ENCODE measurements around the gene CDC5L.

Gene CDC5L

DNA sequence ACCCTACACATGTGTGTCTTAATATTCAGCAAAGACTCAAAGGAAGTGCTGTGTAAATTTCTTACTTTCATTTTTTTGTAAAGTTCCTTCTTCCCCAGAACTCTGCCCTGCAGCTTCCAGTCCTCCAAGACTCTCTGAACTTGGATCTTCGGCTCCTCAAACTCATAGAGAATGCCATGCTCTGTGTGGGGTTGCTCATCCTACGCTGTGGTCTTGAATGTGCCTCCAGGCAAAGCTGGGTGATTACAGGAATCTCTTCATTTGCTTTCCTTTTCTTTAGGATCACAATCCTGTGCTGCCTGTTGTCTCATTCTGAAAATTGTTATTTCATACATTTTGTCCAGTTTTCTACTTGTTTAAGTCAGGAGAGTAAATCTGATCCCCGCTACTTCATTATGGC, 14.5 kb upstream of the CDC5L start:
- Histone ChIP-seq H3K27ac (ENCODE audit: low read length) (no peak overlapping the region), H2AFZ (ENCODE audit: low read depth, low read length) (no peak overlapping the region), H3K36me3 (ENCODE audit: insufficient read depth, low read length) (no peaks in the 10 kb centered on the region), H3K9ac (ENCODE audit: low read depth, low read length) (no peak overlapping the region), H3K9me3 (ENCODE audit: insufficient read depth, low read length, severe bottlenecking) (no peaks in the 10 kb centered on the region), H3K79me2 (ENCODE audit: insufficient read depth, low read length) (no peaks in the 10 kb centered on the region), H4K20me1 (ENCODE audit: insufficient read depth, low read length) (no peaks in the 10 kb centered on the region), H3K4me2 (ENCODE audit: insufficient read depth, low read length) (no peak overlapping the region), H3K27me3 (ENCODE audit: insufficient read depth, low read length, poor library complexity) (no peaks in the 10 kb centered on the region), H3K4me1 (ENCODE audit: insufficient read depth, low read length) (no peaks in the 10 kb centered on the region), H3K4me3 (ENCODE audit: low read depth in 1 of 2, low read length in 2 of 2) (no peak overlapping the region)
- TF ChIP-seq EZH2 (IDR thresholded peaks at IDR 0.05; ENCODE audit: borderline replicate concordance, low read depth, low read length, severe bottlenecking) = no peak
- TF ChIP-seq, protein P1, sequence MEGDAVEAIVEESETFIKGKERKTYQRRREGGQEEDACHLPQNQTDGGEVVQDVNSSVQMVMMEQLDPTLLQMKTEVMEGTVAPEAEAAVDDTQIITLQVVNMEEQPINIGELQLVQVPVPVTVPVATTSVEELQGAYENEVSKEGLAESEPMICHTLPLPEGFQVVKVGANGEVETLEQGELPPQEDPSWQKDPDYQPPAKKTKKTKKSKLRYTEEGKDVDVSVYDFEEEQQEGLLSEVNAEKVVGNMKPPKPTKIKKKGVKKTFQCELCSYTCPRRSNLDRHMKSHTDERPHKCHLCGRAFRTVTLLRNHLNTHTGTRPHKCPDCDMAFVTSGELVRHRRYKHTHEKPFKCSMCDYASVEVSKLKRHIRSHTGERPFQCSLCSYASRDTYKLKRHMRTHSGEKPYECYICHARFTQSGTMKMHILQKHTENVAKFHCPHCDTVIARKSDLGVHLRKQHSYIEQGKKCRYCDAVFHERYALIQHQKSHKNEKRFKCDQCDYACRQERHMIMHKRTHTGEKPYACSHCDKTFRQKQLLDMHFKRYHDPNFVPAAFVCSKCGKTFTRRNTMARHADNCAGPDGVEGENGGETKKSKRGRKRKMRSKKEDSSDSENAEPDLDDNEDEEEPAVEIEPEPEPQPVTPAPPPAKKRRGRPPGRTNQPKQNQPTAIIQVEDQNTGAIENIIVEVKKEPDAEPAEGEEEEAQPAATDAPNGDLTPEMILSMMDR (IDR thresholded peaks at IDR 0.05; ENCODE audit: borderline replicate concordance, extremely low read depth, low read length, poor library complexity, severe bottlenecking) = no peak
- DNase-seq (no peak), ATAC-seq (ENCODE audit: insufficient read depth, low read depth) (no peak)

DNA sequence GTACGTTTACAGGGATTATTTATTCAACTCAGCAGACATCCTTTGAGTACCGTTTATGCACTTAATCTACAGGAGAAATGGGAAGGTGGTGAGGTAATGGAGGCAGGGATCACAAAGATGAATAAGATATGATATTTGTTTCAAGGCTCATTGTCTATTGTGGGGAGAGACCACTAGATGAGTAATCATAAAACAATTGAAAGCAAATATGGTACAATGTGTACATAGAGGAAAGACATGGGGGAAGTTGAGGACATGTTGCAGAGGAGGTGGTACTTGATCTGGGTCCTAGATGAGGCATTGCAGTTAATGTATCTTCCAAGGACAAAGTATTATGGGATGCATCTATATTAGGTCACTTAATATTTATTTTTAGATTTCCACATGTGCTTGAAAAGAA, 13.7 kb upstream of the CDC5L start:
- no peak overlapping the region for H3K9ac ChIP-seq (ENCODE audit: low read depth, low read length)
- H4K20me1 ChIP-seq (ENCODE audit: insufficient read depth, low read length) = no peaks in the 10 kb centered on the region
- ATAC-seq (ENCODE audit: insufficient read depth, low read depth) = no peak
- H3K4me1 ChIP-seq (ENCODE audit: insufficient read depth, low read length) = no peaks in the 10 kb centered on the region
- H2AFZ ChIP-seq (ENCODE audit: low read depth, low read length) = no peak overlapping the region
- no peak overlapping the region for H3K4me2 ChIP-seq (ENCODE audit: insufficient read depth, low read length)
- no peak overlapping the region for H3K4me3 ChIP-seq (ENCODE audit: low read depth in 1 of 2, low read length in 2 of 2)
- H3K79me2 ChIP-seq (ENCODE audit: insufficient read depth, low read length) = no peaks in the 10 kb centered on the region
- no peaks in the 10 kb centered on the region for H3K27me3 ChIP-seq (ENCODE audit: insufficient read depth, low read length, poor library complexity)
- no peak overlapping the region for H3K27ac ChIP-seq (ENCODE audit: low read length)
- no peaks in the 10 kb centered on the region for H3K9me3 ChIP-seq (ENCODE audit: insufficient read depth, low read length, severe bottlenecking)
- TF ChIP-seq, protein P1 (IDR thresholded peaks at IDR 0.05; ENCODE audit: borderline replicate concordance, extremely low read depth, low read length, poor library complexity, severe bottlenecking) = no peak
- no peak for TF ChIP-seq EZH2 (IDR thresholded peaks at IDR 0.05; ENCODE audit: borderline replicate concordance, low read depth, low read length, severe bottlenecking)
- DNase-seq = no peak
- no peaks in the 10 kb centered on the region for H3K36me3 ChIP-seq (ENCODE audit: insufficient read depth, low read length)

DNA sequence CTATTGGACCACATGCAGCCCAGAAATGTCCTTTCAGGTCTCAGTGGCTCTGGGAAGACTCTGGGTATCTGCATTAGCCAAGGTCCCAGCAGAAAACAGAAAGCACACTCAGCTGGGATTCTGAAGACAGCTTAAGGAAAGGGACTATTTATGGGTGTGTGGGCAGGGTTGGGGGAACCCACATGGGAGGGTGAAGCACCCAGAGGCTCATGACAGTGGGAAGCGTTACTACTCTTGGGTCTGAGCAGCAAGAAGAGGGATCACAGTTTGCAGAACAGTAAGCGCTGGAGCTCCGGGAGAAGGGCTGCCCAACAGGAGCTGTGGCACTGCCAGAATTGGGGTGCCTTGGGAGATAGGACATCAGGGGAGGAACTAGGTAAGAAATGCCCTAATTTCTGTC, 12.4 kb upstream of the CDC5L start:
- no peak for ATAC-seq (ENCODE audit: insufficient read depth, low read depth)
- H3K9me3 ChIP-seq (ENCODE audit: insufficient read depth, low read length, severe bottlenecking) = no peaks in the 10 kb centered on the region
- no peaks in the 10 kb centered on the region for H3K27me3 ChIP-seq (ENCODE audit: insufficient read depth, low read length, poor library complexity)
- H2AFZ ChIP-seq (ENCODE audit: low read depth, low read length) = no peak overlapping the region
- H3K4me1 ChIP-seq (ENCODE audit: insufficient read depth, low read length) = no peaks in the 10 kb centered on the region
- H3K9ac ChIP-seq (ENCODE audit: low read depth, low read length) = no peak overlapping the region
- TF ChIP-seq EZH2 (IDR thresholded peaks at IDR 0.05; ENCODE audit: borderline replicate concordance, low read depth, low read length, severe bottlenecking) = no peak
- TF ChIP-seq, protein P1 (IDR thresholded peaks at IDR 0.05; ENCODE audit: borderline replicate concordance, extremely low read depth, low read length, poor library complexity, severe bottlenecking) = no peak
- no peak overlapping the region for H3K4me3 ChIP-seq (ENCODE audit: low read depth in 1 of 2, low read length in 2 of 2)
- no peak for DNase-seq
- H3K27ac ChIP-seq (ENCODE audit: low read length) = no peak overlapping the region
- no peaks in the 10 kb centered on the region for H3K79me2 ChIP-seq (ENCODE audit: insufficient read depth, low read length)
- no peak overlapping the region for H3K4me2 ChIP-seq (ENCODE audit: insufficient read depth, low read length)
- no peaks in the 10 kb centered on the region for H3K36me3 ChIP-seq (ENCODE audit: insufficient read depth, low read length)
- H4K20me1 ChIP-seq (ENCODE audit: insufficient read depth, low read length) = no peaks in the 10 kb centered on the region

DNA sequence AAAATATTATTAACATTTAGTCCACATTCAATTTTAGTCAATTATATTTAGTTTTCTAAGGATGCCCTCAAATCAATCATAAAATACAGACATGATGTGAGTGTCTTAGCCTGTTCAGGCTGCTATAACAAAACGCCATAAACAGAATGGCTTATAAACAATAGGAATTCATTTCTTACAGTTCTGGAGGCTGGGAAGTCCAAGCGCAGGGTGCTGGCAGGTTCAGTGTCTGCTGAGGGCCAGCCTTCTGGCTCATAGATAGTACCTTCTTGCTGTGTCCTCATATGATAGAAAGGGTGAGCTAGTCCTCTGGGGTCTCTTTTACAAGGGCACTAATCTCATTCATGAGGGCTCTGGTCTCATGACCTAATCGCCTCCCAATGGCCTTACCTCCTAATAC, 10.0 kb upstream of the CDC5L start:
- no peak for TF ChIP-seq EZH2 (IDR thresholded peaks at IDR 0.05; ENCODE audit: borderline replicate concordance, low read depth, low read length, severe bottlenecking)
- TF ChIP-seq, protein P1 (IDR thresholded peaks at IDR 0.05; ENCODE audit: borderline replicate concordance, extremely low read depth, low read length, poor library complexity, severe bottlenecking) = no peak

More for the DNA sequence above, 10.0 kb upstream of the CDC5L start:
- Histone ChIP-seq H3K9me3 (ENCODE audit: insufficient read depth, low read length, severe bottlenecking) (no peaks in the 10 kb centered on the region), H3K4me3 (ENCODE audit: low read depth in 1 of 2, low read length in 2 of 2) (no peak overlapping the region), H3K27me3 (ENCODE audit: insufficient read depth, low read length, poor library complexity) (no peaks in the 10 kb centered on the region), H3K27ac (ENCODE audit: low read length) (no peak overlapping the region), H3K36me3 (ENCODE audit: insufficient read depth, low read length) (no peaks in the 10 kb centered on the region), H3K9ac (ENCODE audit: low read depth, low read length) (no peak overlapping the region), H3K4me1 (ENCODE audit: insufficient read depth, low read length) (no peaks in the 10 kb centered on the region), H4K20me1 (ENCODE audit: insufficient read depth, low read length) (no peaks in the 10 kb centered on the region), H3K79me2 (ENCODE audit: insufficient read depth, low read length) (no peaks in the 10 kb centered on the region), H3K4me2 (ENCODE audit: insufficient read depth, low read length) (no peak overlapping the region), H2AFZ (ENCODE audit: low read depth, low read length) (no peak overlapping the region)
- DNase-seq (no peak), ATAC-seq (ENCODE audit: insufficient read depth, low read depth) (no peak)

Data from DND-41 (cell line).